H9 (cell line): Measurements from ENCODE around the gene DEFB112. TPM values are rescaled to one million over a fixed set of nuclear protein-coding genes. Genes with fewer than 3 reads are reported as not detected.

Experiments used
- DNase-seq: peaks from one replicate; pipeline ENCODE4 v3.0.0-alpha.2; 2017
- H2AFZ ChIP-seq: one replicate; pipeline ENCODE4 v1.6.1; 2013; ENCODE audit warnings: mild to moderate bottlenecking, low read length, control low read depth, moderate library complexity
- H2AK5ac ChIP-seq: 2 replicates; pipeline ENCODE4 v1.6.1; 2013; ENCODE audit warnings: low read length, control low read depth, mixed read lengths; ENCODE audit not compliant: insufficient read length
- H2BK120ac ChIP-seq: one replicate; pipeline ENCODE4 v1.6.1; 2013; ENCODE audit warnings: low read depth, mild to moderate bottlenecking, low read length, control low read depth, inconsistent platforms; ENCODE audit not compliant: poor library complexity, severe bottlenecking
- H2BK12ac ChIP-seq: 2 replicates; pipeline ENCODE4 v1.6.1; 2013; ENCODE audit warnings: low read length, control low read depth, mixed read lengths, low read depth; ENCODE audit not compliant: insufficient read length
- H2BK15ac ChIP-seq: 2 replicates; pipeline ENCODE4 v1.6.1; 2013; ENCODE audit warnings: low read depth, low read length, control low read depth
- H2BK20ac ChIP-seq: one replicate; pipeline ENCODE4 v1.6.1; 2013; ENCODE audit warnings: low read depth, mild to moderate bottlenecking, low read length, control low read depth, inconsistent platforms; ENCODE audit not compliant: poor library complexity, severe bottlenecking
- H2BK5ac ChIP-seq: 2 replicates; pipeline ENCODE4 v1.6.1; 2013; ENCODE audit warnings: low read length, control low read depth, mixed read lengths; ENCODE audit not compliant: insufficient read length
- H3K14ac ChIP-seq: 2 replicates; pipeline ENCODE4 v1.6.1; 2013; ENCODE audit warnings: low read length, control low read depth; ENCODE audit not compliant: insufficient read depth
- H3K18ac ChIP-seq: 2 replicates; pipeline ENCODE4 v1.6.1; 2013; ENCODE audit warnings: low read depth, mild to moderate bottlenecking, mixed read lengths, low read length, control low read depth; ENCODE audit not compliant: insufficient read length
- H3K23ac ChIP-seq: 2 replicates; pipeline ENCODE4 v1.6.1; 2013; ENCODE audit warnings: low read length, control low read depth, mixed read lengths, low read depth; ENCODE audit not compliant: insufficient read length
- H3K23me2 ChIP-seq: 2 replicates; pipeline ENCODE4 v1.6.1; 2013; ENCODE audit warnings: low read depth, mild to moderate bottlenecking, mixed read lengths, low read length, control low read depth; ENCODE audit not compliant: insufficient read length, poor library complexity, severe bottlenecking
- H3K27ac ChIP-seq: 2 replicates; pipeline ENCODE4 v1.5.1; 2013; ENCODE audit warnings: low read length, control low read depth, mixed read lengths, low read depth; ENCODE audit not compliant: insufficient read length
- H3K27me3 ChIP-seq: 2 replicates; pipeline ENCODE4 v1.6.1; 2013; ENCODE audit warnings: low read length, control low read depth, inconsistent platforms; ENCODE audit not compliant: insufficient read depth
- H3K4ac ChIP-seq: 2 replicates; pipeline ENCODE4 v1.6.1; 2013; ENCODE audit warnings: low read depth, mild to moderate bottlenecking, control low read depth, inconsistent platforms, low read length, moderate library complexity
- H3K4me1 ChIP-seq: 2 replicates; pipeline ENCODE4 v1.6.1; 2013; ENCODE audit warnings: low read length, control low read depth, inconsistent platforms; ENCODE audit not compliant: insufficient read depth
- H3K4me2 ChIP-seq: 2 replicates; pipeline ENCODE4 v1.6.1; 2013; ENCODE audit warnings: low read length, control low read depth, mixed read lengths; ENCODE audit not compliant: insufficient read length, insufficient read depth
- H3K56ac ChIP-seq: 2 replicates; pipeline ENCODE4 v1.6.1; 2013; ENCODE audit warnings: low read depth, mild to moderate bottlenecking, mixed read lengths, low read length, control low read depth; ENCODE audit not compliant: insufficient read length
- H3K79me1 ChIP-seq: 2 replicates; pipeline ENCODE4 v1.6.1; 2013; ENCODE audit warnings: low read depth, mild to moderate bottlenecking, moderate library complexity, low read length, control low read depth, inconsistent platforms; ENCODE audit not compliant: insufficient read depth, poor library complexity, severe bottlenecking
- H3K79me2 ChIP-seq: 2 replicates; pipeline ENCODE4 v1.6.1; 2013; ENCODE audit warnings: low read length, control low read depth, inconsistent platforms; ENCODE audit not compliant: insufficient read depth
- H3K9ac ChIP-seq: 2 replicates; pipeline ENCODE4 v1.6.1; 2013; ENCODE audit warnings: low read length, control low read depth, mixed read lengths; ENCODE audit not compliant: insufficient read length; ENCODE audit errors: extremely low read depth
- H3K9me3 ChIP-seq: one replicate; pipeline ENCODE4 v1.6.1; 2013; ENCODE audit warnings: low read depth, low read length, inconsistent platforms; ENCODE audit not compliant: control insufficient read depth
- H3T11ph ChIP-seq: one replicate; pipeline ENCODE4 v1.6.1; 2013; ENCODE audit warnings: mild to moderate bottlenecking, low read length, control low read depth, inconsistent platforms
- H4K20me1 ChIP-seq: one replicate; pipeline ENCODE4 v1.6.1; 2013; ENCODE audit not compliant: control insufficient read depth, insufficient read length, insufficient read depth
- H4K5ac ChIP-seq: 2 replicates; pipeline ENCODE4 v1.6.1; 2013; ENCODE audit warnings: low read depth, mild to moderate bottlenecking, mixed read lengths, low read length, control low read depth; ENCODE audit not compliant: insufficient read length
- H4K8ac ChIP-seq: replicated peaks from 2 replicates; pipeline ENCODE4 v1.6.1; 2013; ENCODE audit warnings: low read length, control low read depth, mixed read lengths, low read depth; ENCODE audit not compliant: insufficient read length
- H4K91ac ChIP-seq: 2 replicates; pipeline ENCODE4 v1.6.1; 2013; ENCODE audit warnings: low read depth, mild to moderate bottlenecking, moderate library complexity, mixed read lengths, low read length, control low read depth; ENCODE audit not compliant: insufficient read length
- H3K27ac Mint-ChIP-seq, 3 experiments: 2 replicates in 2 of 3; 3 replicates in 1 of 3; pipeline ENCODE4 v1.8.0; 2020 to 2021; ENCODE audit warnings: mixed read lengths in 3 of 3, mild to moderate bottlenecking in 1 of 3, moderate library complexity in 1 of 3
- H3K27me3 Mint-ChIP-seq: 2 replicates; pipeline ENCODE4 v1.8.0; 2021; ENCODE audit warnings: low read depth, mild to moderate bottlenecking, moderate library complexity, mixed read lengths
- H3K36me3 Mint-ChIP-seq, 3 experiments: 2 replicates in 2 of 3; 3 replicates in 1 of 3; pipeline ENCODE4 v1.8.0; 2020 to 2021; ENCODE audit warnings: low read depth in 3 of 3, mixed read lengths in 3 of 3; ENCODE audit not compliant: insufficient read depth in 1 of 3
- H3K4me1 Mint-ChIP-seq, 2 experiments: 2 replicates each; pipeline ENCODE4 v1.8.0; 2020; ENCODE audit warnings: mixed read lengths in 2 of 2
- H3K4me3 Mint-ChIP-seq, 2 experiments: 2 replicates in 1 of 2; 3 replicates in 1 of 2; pipeline ENCODE4 v1.8.0; 2020 to 2021; ENCODE audit warnings: mild to moderate bottlenecking in 2 of 2, mixed read lengths in 2 of 2, moderate library complexity in 1 of 2
- H3K9me3 Mint-ChIP-seq, 2 experiments: 2 replicates in 1 of 2; 3 replicates in 1 of 2; pipeline ENCODE4 v1.8.0; 2020; ENCODE audit warnings: mild to moderate bottlenecking in 2 of 2, mixed read lengths in 2 of 2, moderate library complexity in 1 of 2
- WGBS: extraction: QIAGEN DNeasy Blood & Tissue Kit; methylation state at CpG from one replicate; pipeline ENCODE4 v1.1.7; 2013; ENCODE audit warnings: missing lambda C conversion rate, low lambda C conversion rate, mixed read lengths; ENCODE audit not compliant: insufficient read length; ENCODE audit errors: extremely low coverage; 5-methylcytosine and 5-hydroxymethylcytosine counted together
- total RNA-seq: library from RNA; stranded (reverse); gene quantifications from 2 replicates; pipeline ENCODE4 v1.2.1, GENCODE V29; 2021
- TF ChIP-seq, protein P1 (sequence below): fragments of 200-600 bp; sonication (generic); conservative IDR thresholded peaks from 3 replicates; pipeline ENCODE4 v1.8.0; 2021; ENCODE audit warnings: antibody characterized with exemption, mild to moderate bottlenecking

DEFB112 gene
- total RNA-seq, 1 experiment from 2014 or later, result not detected

DNA sequence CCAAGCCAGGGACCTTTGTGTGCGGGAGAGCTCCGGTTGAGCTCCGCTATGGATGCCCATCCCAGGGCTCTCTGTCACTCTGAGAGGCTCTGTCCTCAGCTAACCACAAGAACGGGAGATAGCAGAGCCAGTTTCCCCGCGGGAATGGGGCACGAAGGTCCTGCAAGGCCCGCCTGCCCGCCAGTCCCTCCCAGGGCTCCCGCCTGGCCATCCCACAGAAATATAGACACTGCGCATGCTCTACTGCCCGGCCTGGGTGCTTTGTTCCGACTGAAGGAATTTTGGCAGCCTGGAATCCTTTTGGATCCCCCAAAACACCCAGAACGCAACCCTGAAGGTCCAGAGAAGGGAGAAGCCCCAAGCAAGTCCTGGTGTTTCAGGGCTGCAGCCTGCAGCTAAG lies 19.4 kb downstream of the DEFB112 start:
- H3K27ac ChIP-seq, result no peak overlapping the region
- H2BK15ac ChIP-seq, result no peak overlapping the region
- no peak overlapping the region for H4K91ac ChIP-seq
- H3K36me3 Mint-ChIP-seq, result peaks cover 0 to 3% (median 0%) of the 10 kb centered on the region in 3 experiments; a peak in 1 of 7 replicates
- TF ChIP-seq, protein P1, sequence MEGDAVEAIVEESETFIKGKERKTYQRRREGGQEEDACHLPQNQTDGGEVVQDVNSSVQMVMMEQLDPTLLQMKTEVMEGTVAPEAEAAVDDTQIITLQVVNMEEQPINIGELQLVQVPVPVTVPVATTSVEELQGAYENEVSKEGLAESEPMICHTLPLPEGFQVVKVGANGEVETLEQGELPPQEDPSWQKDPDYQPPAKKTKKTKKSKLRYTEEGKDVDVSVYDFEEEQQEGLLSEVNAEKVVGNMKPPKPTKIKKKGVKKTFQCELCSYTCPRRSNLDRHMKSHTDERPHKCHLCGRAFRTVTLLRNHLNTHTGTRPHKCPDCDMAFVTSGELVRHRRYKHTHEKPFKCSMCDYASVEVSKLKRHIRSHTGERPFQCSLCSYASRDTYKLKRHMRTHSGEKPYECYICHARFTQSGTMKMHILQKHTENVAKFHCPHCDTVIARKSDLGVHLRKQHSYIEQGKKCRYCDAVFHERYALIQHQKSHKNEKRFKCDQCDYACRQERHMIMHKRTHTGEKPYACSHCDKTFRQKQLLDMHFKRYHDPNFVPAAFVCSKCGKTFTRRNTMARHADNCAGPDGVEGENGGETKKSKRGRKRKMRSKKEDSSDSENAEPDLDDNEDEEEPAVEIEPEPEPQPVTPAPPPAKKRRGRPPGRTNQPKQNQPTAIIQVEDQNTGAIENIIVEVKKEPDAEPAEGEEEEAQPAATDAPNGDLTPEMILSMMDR, result no peak
- no peaks in the 10 kb centered on the region; the same call in 1 of the 2 replicates for H3K4me1 ChIP-seq
- H3K79me2 ChIP-seq, result no peaks in the 10 kb centered on the region; the same call in 1 of the 2 replicates
- peak overlapping the region; percentile 10 for H3K4me2 ChIP-seq
- no peak overlapping the region for H3K9ac ChIP-seq
- no peak overlapping the region for H3K23ac ChIP-seq
- no peaks in the 10 kb centered on the region for H4K20me1 ChIP-seq
- no peak overlapping the region for H2AK5ac ChIP-seq
- peak overlapping the region; percentile 19 for H3K18ac ChIP-seq
- H2BK20ac ChIP-seq, result no peak overlapping the region
- no peak overlapping the region for H4K8ac ChIP-seq
- H3K79me1 ChIP-seq, result no peaks in the 10 kb centered on the region
- H2BK120ac ChIP-seq, result no peak overlapping the region
- no peak overlapping the region for H4K5ac ChIP-seq
- DNase-seq, result peak; percentile 36
- H3K23me2 ChIP-seq, result no peaks in the 10 kb centered on the region
- no peaks in the 10 kb centered on the region for H3K27me3 ChIP-seq
- H2BK5ac ChIP-seq, result no peak overlapping the region
- H3K4me3 Mint-ChIP-seq, result peak overlapping the region in 1 of 2 experiments; percentile 50; a peak in 2 of 5 replicates
- peaks cover 1% of the 10 kb centered on the region; the same call in 1 of the 2 replicates for H3K27me3 Mint-ChIP-seq
- no peak overlapping the region for H2AFZ ChIP-seq
- no peaks in the 10 kb centered on the region for H3K9me3 ChIP-seq
- no peak overlapping the region for H2BK12ac ChIP-seq
- 0 out of 5 replicates have a peak, but pooled peaks cover 0 to 2% of the 10 kb centered on the region in 2 experiments for H3K9me3 Mint-ChIP-seq
- H3K4ac ChIP-seq, result no peak overlapping the region
- H3K27ac Mint-ChIP-seq, result peak overlapping the region in 1 of 3 experiments; percentile 88; a peak in 2 of 7 replicates
- no peak overlapping the region for H3T11ph ChIP-seq
- H3K56ac ChIP-seq, result no peak overlapping the region
- no CpG with 5 or more reads among the region's 14 CpGs for WGBS
- H3K14ac ChIP-seq, result peak overlapping the region; percentile 6; the same call in 1 of the 2 replicates
- H3K4me1 Mint-ChIP-seq, result peaks cover 7 to 9% of the 10 kb centered on the region in 2 experiments
